AG10803 (cell line): Measurements from ENCODE around the gene MCM7.

ENCODE experiments used
- DNase-seq: peaks from one replicate; pipeline ENCODE4 v3.0.0; 2010; ENCODE audit warnings: low read depth
- H3K4me3 ChIP-seq: 2 replicates; pipeline ENCODE4 v1.5.1; 2011; ENCODE audit warnings: mild to moderate bottlenecking, low read length, control low read depth
- TF ChIP-seq, protein P1 (sequence below): conservative IDR thresholded peaks from 2 replicates; pipeline ENCODE4 v1.5.1; 2011; ENCODE audit warnings: mild to moderate bottlenecking, low read length, control low read depth, inconsistent platforms

Gene MCM7

DNA sequence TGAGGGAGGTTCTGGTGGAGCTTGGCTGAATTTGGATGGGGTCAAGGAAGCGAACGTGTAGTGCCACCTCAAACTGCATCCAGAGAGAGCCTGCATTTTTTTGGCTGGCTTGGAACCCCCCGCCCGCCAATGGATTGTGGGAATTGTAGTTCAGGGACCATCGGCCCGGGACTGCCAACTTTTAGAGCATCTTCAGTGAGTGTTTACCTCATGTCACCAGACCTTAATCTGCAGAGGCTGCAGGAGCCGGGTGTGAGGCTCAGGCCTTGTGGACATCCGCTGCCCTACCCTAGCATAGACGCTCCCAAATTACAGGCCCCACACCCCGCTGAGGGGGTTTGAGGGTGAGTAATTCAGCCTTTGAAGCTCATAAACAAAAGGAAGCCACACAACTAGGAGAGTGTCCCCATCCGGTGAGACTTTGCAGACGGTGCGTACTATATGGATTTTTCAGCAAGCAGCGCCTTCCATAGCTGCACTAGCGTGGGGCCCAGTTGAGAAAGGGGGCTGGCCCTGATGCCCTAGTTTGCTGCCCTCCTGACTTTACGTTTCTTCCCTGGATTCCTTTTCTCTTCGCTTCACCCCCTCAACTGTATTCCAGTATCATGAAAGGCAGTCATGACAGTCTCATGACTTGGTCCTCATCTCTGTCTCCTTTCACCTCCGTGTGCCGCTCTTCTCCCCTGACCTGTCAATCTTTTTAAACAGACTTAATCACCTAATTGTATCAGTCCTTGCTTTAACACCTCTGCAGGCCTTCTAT is 19.0 kb upstream of the MCM7 start:
- peak; percentile 57 for DNase-seq
- H3K4me3 ChIP-seq, result peak overlapping the region; percentile 96
- TF ChIP-seq, protein P1, sequence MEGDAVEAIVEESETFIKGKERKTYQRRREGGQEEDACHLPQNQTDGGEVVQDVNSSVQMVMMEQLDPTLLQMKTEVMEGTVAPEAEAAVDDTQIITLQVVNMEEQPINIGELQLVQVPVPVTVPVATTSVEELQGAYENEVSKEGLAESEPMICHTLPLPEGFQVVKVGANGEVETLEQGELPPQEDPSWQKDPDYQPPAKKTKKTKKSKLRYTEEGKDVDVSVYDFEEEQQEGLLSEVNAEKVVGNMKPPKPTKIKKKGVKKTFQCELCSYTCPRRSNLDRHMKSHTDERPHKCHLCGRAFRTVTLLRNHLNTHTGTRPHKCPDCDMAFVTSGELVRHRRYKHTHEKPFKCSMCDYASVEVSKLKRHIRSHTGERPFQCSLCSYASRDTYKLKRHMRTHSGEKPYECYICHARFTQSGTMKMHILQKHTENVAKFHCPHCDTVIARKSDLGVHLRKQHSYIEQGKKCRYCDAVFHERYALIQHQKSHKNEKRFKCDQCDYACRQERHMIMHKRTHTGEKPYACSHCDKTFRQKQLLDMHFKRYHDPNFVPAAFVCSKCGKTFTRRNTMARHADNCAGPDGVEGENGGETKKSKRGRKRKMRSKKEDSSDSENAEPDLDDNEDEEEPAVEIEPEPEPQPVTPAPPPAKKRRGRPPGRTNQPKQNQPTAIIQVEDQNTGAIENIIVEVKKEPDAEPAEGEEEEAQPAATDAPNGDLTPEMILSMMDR, result no peak

GRCh38 chr7:100119072-100119969 is 18.1 kb upstream of the MCM7 start, which contains the start of the genes CNPY4 and TAF6:
TSS of gene CNPY4 (plus strand) at chr7:100119634. CDS start at chr7:100119745, 111 bp downstream.
TSS of gene TAF6 (minus strand) at chr7:100119358. CDS start at chr7:100114209, 5,149 bp downstream.
- DNase-seq, result peak; percentile 94
- TF ChIP-seq, protein P1, result 0 out of 2 replicates have a peak, but pooled peaks have one; percentile 7
- peak within 1 kb of the TSS; percentile 96 for H3K4me3 ChIP-seq

GRCh38 chr7:100118388-100119071 is 17.3 kb upstream of the MCM7 start:
- DNase-seq, result no peak
- TF ChIP-seq, protein P1, result no peak
- H3K4me3 ChIP-seq, result peak overlapping the region; percentile 96

DNA sequence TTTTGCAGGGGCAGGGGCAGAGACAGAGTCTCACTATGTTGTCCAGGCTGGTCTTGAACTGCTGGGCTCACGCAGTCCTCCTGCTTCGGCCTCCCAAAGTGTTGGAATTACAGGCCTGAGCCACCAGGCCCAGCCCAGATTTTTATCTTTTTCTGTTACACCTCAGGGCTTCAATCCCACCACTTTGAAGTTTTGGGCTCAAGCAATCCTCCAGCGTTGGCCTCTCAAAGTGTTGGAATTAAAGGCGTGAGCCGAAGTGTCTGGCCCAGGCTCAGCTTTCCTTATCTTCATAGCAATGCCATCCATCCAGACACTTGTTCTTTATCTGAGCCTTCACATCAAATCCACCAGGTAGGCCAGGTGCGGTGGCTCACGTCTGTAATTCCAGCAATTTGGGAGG is 13.8 kb upstream of the MCM7 start:
- TF ChIP-seq, protein P1, result no peak
- no peak overlapping the region for H3K4me3 ChIP-seq
- no peak for DNase-seq

DNA sequence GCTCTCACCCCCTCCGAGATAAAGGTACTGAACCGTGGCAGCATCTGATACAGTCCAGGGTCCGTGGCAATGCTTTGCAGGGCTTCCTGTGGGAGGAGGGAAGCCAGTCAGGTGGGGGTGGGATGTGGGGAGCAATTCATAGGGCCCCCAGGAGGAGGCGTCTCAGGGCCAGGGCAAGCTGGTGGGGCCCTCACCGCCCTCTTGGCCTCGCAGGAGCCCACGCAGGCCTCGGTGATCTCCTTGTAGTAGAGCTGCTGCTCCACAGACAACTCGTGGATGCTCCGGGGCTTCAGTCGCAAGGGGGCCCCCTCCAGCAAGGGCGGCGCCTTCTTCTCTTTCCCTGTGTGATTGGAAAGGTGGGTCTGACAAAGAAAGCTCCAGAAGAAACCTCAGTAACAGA is 10.7 kb upstream of the MCM7 start:
- TF ChIP-seq, protein P1, result no peak
- no peak for DNase-seq
- H3K4me3 ChIP-seq, result no peak overlapping the region

DNA sequence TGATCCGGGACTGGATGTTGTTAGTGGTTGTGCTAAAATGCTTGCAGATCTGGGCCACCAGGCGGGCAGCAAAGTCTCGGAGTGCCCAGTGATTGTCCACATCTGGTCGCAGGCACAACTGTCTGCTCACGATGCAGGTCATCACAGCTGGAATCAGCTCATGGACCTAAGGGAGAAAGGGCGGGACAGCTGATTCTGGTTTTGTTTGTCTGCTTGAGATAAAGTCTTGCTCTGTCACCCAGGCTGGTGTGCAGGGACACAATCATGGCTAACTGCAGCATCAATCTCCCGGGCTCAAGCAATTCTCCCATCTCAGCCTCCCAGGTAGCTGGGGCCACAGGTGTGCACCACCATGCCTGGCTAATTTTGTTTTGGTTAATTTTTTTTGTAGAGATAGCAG is 10.0 kb upstream of the MCM7 start:
- no peak for DNase-seq
- TF ChIP-seq, protein P1, result no peak
- H3K4me3 ChIP-seq, result no peak overlapping the region
